ENCODE data around the gene IRGQ. TPM values are rescaled to one million over a fixed set of nuclear protein-coding genes. Genes with fewer than 3 reads are reported as not detected.

Gene IRGQ
- total and polyA plus RNA-seq, 2 experiments from 2014 or later = 8.4 to 49.6 TPM

DNA sequence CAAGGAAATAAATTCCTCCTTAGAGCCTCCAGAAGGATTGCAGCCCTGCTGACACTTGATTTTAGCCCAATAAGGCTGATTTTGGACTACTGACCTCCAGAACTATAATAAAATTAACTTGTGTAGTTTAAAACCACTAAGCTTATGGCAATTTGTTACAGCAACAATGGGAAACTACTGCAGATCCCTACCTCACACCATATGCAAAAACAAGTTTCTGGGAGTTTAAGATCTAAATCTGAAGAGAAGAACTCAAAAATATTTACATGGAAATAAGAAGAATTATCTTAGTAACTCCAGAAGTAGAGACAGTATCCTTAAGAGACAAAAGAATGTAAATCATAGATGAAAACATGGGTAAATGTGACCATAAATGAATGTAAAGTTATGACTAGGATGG lies 57.0 kb downstream of the IRGQ start (continued):
- TF ChIP-seq EZH2 (IDR thresholded peaks at IDR 0.05; ENCODE audit: low read depth, unreplicated experiment) (no peak), ETS1 (IDR thresholded peaks at IDR 0.05) (no peak)

DNA sequence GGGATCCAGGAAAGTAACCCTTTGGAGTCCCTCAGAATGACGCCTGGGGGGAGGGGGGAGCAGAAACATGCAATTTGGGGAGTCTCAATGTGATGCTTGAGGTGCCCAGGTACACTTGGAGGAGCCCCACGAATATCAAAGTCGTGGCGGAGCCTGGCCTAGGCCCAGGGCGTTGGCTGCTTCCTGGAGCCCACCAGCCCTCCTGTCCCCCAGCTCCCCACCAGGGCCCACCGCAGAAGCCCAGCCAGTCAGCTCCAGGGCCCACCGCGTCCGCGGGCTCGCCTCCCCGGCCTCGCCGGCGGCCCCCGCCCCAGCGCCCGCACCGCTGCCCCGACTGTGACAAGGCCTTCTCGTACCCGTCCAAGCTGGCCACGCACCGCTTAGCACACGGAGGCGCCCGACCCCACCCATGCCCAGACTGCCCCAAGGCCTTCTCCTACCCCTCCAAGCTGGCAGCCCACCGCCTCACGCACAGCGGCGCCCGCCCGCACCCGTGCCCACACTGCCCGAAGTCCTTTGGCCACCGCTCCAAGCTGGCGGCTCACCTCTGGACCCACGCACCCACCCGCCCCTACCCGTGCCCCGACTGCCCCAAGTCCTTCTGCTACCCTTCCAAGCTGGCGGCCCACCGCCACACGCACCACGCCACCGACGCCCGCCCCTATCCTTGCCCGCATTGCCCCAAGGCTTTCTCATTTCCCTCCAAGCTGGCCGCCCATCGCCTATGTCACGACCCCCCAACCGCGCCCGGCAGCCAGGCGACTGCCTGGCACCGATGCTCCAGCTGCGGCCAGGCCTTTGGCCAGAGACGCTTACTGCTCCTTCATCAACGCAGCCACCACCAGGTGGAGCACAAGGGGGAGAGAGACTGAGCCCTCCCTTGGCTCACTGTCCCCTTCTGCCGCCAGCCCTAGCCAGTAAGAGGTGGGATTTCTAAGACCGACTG lies 60.8 kb downstream of the IRGQ start:
- peak overlapping the region; percentile 87 for H3K4me2 ChIP-seq

More for the DNA sequence above, 60.8 kb downstream of the IRGQ start:
- Histone ChIP-seq H3K4me3 (peak overlapping the region; percentile 57), H3K27ac (ENCODE audit: low read depth) (no peak overlapping the region; the same call in 1 of the 2 replicates), H3F3A (replicated peaks; ENCODE audit: low read depth) (peaks cover 12% of the 10 kb centered on the region), H3K4me1 (ENCODE audit: insufficient read depth) (peaks cover 6% of the 10 kb centered on the region; the same call in 1 of the 2 replicates), H3K9me2 (ENCODE audit: insufficient read depth) (0 out of 2 replicates have a peak, but pooled peaks cover 3% of the 10 kb centered on the region), H2AFZ (peak overlapping the region; percentile 33; the same call in 1 of the 2 replicates), H4K20me1 (replicated peaks; ENCODE audit: insufficient read depth) (no peaks in the 10 kb centered on the region; the same call in none of the 2 replicates), H3K36me3 (ENCODE audit: insufficient read depth) (peaks cover 17% of the 10 kb centered on the region), H3K79me2 (replicated peaks; ENCODE audit: insufficient read depth) (no peaks in the 10 kb centered on the region), H3K27me3 (ENCODE audit: insufficient read depth) (0 out of 2 replicates have a peak, but pooled peaks cover 4% of the 10 kb centered on the region)
- Mint-ChIP-seq H3K9me3 (peaks cover 14% of the 10 kb centered on the region), H3K4me3 (peak overlapping the region; percentile 83), H3K4me1 (peaks cover 10% of the 10 kb centered on the region), H3K27ac (no peak overlapping the region), H3K27me3 (ENCODE audit: insufficient read depth, low read depth, poor library complexity) (peaks cover 4% of the 10 kb centered on the region), H3K36me3 (ENCODE audit: low read depth) (peaks cover 31% of the 10 kb centered on the region)
- DNase-seq (ENCODE audit: low spot score) (peak; percentile 95), ATAC-seq (peak; percentile 56)
- TF ChIP-seq EZH2phosphoT487 (IDR thresholded peaks at IDR 0.05; ENCODE audit: unreplicated experiment) = no peak
- TF ChIP-seq, protein P1, sequence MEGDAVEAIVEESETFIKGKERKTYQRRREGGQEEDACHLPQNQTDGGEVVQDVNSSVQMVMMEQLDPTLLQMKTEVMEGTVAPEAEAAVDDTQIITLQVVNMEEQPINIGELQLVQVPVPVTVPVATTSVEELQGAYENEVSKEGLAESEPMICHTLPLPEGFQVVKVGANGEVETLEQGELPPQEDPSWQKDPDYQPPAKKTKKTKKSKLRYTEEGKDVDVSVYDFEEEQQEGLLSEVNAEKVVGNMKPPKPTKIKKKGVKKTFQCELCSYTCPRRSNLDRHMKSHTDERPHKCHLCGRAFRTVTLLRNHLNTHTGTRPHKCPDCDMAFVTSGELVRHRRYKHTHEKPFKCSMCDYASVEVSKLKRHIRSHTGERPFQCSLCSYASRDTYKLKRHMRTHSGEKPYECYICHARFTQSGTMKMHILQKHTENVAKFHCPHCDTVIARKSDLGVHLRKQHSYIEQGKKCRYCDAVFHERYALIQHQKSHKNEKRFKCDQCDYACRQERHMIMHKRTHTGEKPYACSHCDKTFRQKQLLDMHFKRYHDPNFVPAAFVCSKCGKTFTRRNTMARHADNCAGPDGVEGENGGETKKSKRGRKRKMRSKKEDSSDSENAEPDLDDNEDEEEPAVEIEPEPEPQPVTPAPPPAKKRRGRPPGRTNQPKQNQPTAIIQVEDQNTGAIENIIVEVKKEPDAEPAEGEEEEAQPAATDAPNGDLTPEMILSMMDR (conservative IDR thresholded peaks at IDR 0.05; ENCODE audit: low read depth in 2 of 2) = peak; percentile 71 to 84

Other genes starting within 250 kb of the IRGQ start
- 0.90 and 2.9 TPM in 2 replicates for gene CD177, start 242.4 kb downstream of the IRGQ start, total RNA-seq (2014; rRNA removed; shearing (Covaris generic))
- gene CD177, start 242.4 kb downstream of the IRGQ start, polyA plus RNA-seq (2016; fragmentation: Nextera tagmentation; extraction: Ambion mirVana) = 0.50 TPM in 1 of 2 replicates, not detected in the other
- not detected in 2 replicates for gene TEX101, start 181.2 kb downstream of the IRGQ start, total RNA-seq (2014; rRNA removed; shearing (Covaris generic))
- not detected in 2 replicates for gene TEX101, start 181.2 kb downstream of the IRGQ start, polyA plus RNA-seq (2016; fragmentation: Nextera tagmentation; extraction: Ambion mirVana)
- 3.0 and 3.3 TPM in 2 replicates for gene LYPD3, start 130.5 kb downstream of the IRGQ start, total RNA-seq (2014; rRNA removed; shearing (Covaris generic))
- gene LYPD3, start 130.5 kb downstream of the IRGQ start, polyA plus RNA-seq (2016; fragmentation: Nextera tagmentation; extraction: Ambion mirVana) = 4.1 and 4.6 TPM in 2 replicates
- 10.2 and 15.4 TPM in 2 replicates for gene PHLDB3, start 91.4 kb downstream of the IRGQ start, total RNA-seq (2014; rRNA removed; shearing (Covaris generic))
- 6.3 and 8.4 TPM in 2 replicates for gene PHLDB3, start 91.4 kb downstream of the IRGQ start, polyA plus RNA-seq (2016; fragmentation: Nextera tagmentation; extraction: Ambion mirVana)
- gene ETHE1, start 68.9 kb downstream of the IRGQ start, total RNA-seq (2014; rRNA removed; shearing (Covaris generic)) = 23.2 and 25.5 TPM in 2 replicates
- 8.9 and 11.1 TPM in 2 replicates for gene ETHE1, start 68.9 kb downstream of the IRGQ start, polyA plus RNA-seq (2016; fragmentation: Nextera tagmentation; extraction: Ambion mirVana)
- gene ZNF575, start 62.9 kb downstream of the IRGQ start, total RNA-seq (2014; rRNA removed; shearing (Covaris generic)) = 0.10 TPM in 1 of 2 replicates, not detected in the other
- 0.42 and 0.65 TPM in 2 replicates for gene ZNF575, start 62.9 kb downstream of the IRGQ start, polyA plus RNA-seq (2016; fragmentation: Nextera tagmentation; extraction: Ambion mirVana)
- 45.8 and 49.5 TPM in 2 replicates for gene XRCC1, start 20.6 kb downstream of the IRGQ start, total RNA-seq (2014; rRNA removed; shearing (Covaris generic))
- 32.0 and 35.3 TPM in 2 replicates for gene XRCC1, start 20.6 kb downstream of the IRGQ start, polyA plus RNA-seq (2016; fragmentation: Nextera tagmentation; extraction: Ambion mirVana)
- 4.3 and 7.8 TPM in 2 replicates for gene PINLYP, start 20.3 kb downstream of the IRGQ start, total RNA-seq (2014; rRNA removed; shearing (Covaris generic))
- gene PINLYP, start 20.3 kb downstream of the IRGQ start, polyA plus RNA-seq (2016; fragmentation: Nextera tagmentation; extraction: Ambion mirVana) = 11.1 and 12.1 TPM in 2 replicates
- 5.9 and 14.1 TPM in 2 replicates for gene ZNF576, start 461 bp upstream of the IRGQ start, total RNA-seq (2014; rRNA removed; shearing (Covaris generic))
- gene ZNF576, start 461 bp upstream of the IRGQ start, polyA plus RNA-seq (2016; fragmentation: Nextera tagmentation; extraction: Ambion mirVana) = 15.5 and 16.9 TPM in 2 replicates
- gene SRRM5, start 16.0 kb upstream of the IRGQ start, total RNA-seq (2014; rRNA removed; shearing (Covaris generic)) = not detected in 2 replicates
- gene SRRM5, start 16.0 kb upstream of the IRGQ start, polyA plus RNA-seq (2016; fragmentation: Nextera tagmentation; extraction: Ambion mirVana) = 0.08 and 0.17 TPM in 2 replicates
- 21.6 and 23.9 TPM in 2 replicates for gene ZNF428, start 23.5 kb upstream of the IRGQ start, total RNA-seq (2014; rRNA removed; shearing (Covaris generic))
- 21.1 and 22.5 TPM in 2 replicates for gene ZNF428, start 23.5 kb upstream of the IRGQ start, polyA plus RNA-seq (2016; fragmentation: Nextera tagmentation; extraction: Ambion mirVana)
- gene CADM4, start 43.7 kb upstream of the IRGQ start, total RNA-seq (2014; rRNA removed; shearing (Covaris generic)) = 21.2 and 26.0 TPM in 2 replicates
- 3.7 TPM in 2 replicates for gene CADM4, start 43.7 kb upstream of the IRGQ start, polyA plus RNA-seq (2016; fragmentation: Nextera tagmentation; extraction: Ambion mirVana)
- 11.1 and 16.5 TPM in 2 replicates for gene PLAUR, start 74.0 kb upstream of the IRGQ start, total RNA-seq (2014; rRNA removed; shearing (Covaris generic))
- 20.6 and 21.3 TPM in 2 replicates for gene PLAUR, start 74.0 kb upstream of the IRGQ start, polyA plus RNA-seq (2016; fragmentation: Nextera tagmentation; extraction: Ambion mirVana)
- not detected in 2 replicates for gene IRGC, start 119.9 kb upstream of the IRGQ start, total RNA-seq (2014; rRNA removed; shearing (Covaris generic))
- gene IRGC, start 119.9 kb upstream of the IRGQ start, polyA plus RNA-seq (2016; fragmentation: Nextera tagmentation; extraction: Ambion mirVana) = not detected in 2 replicates
- gene SMG9, start 158.8 kb upstream of the IRGQ start, total RNA-seq (2014; rRNA removed; shearing (Covaris generic)) = 6.3 and 13.2 TPM in 2 replicates
- gene SMG9, start 158.8 kb upstream of the IRGQ start, polyA plus RNA-seq (2016; fragmentation: Nextera tagmentation; extraction: Ambion mirVana) = 14.0 and 15.7 TPM in 2 replicates
- 3.2 and 3.4 TPM in 2 replicates for gene KCNN4, start 184.8 kb upstream of the IRGQ start, total RNA-seq (2014; rRNA removed; shearing (Covaris generic))
- 0.75 and 0.86 TPM in 2 replicates for gene KCNN4, start 184.8 kb upstream of the IRGQ start, polyA plus RNA-seq (2016; fragmentation: Nextera tagmentation; extraction: Ambion mirVana)
- gene LYPD5, start 206.3 kb upstream of the IRGQ start, total RNA-seq (2014; rRNA removed; shearing (Covaris generic)) = 0.54 and 1.1 TPM in 2 replicates
- gene LYPD5, start 206.3 kb upstream of the IRGQ start, polyA plus RNA-seq (2016; fragmentation: Nextera tagmentation; extraction: Ambion mirVana) = 0.61 and 1.5 TPM in 2 replicates
- 8.7 and 12.0 TPM in 2 replicates for gene ZNF283, start 231.2 kb upstream of the IRGQ start, total RNA-seq (2014; rRNA removed; shearing (Covaris generic))
- gene ZNF283, start 231.2 kb upstream of the IRGQ start, polyA plus RNA-seq (2016; fragmentation: Nextera tagmentation; extraction: Ambion mirVana) = 3.0 and 3.1 TPM in 2 replicates